NCI-H82 treated with DMSO at 0.1 percent for 48 hours (cell line): ENCODE results near the gene UNC5A.

Experiments
- DNase-seq: peaks from one replicate; lab custom pipeline; 2025; ENCODE audit not compliant: unreplicated experiment; lab: John Stamatoyannopoulos, UW

The UNC5A gene

GRCh38 chr5:176921714-176922113, 111.4 kb downstream of the UNC5A start:
- DNase-seq, result no peak

GRCh38 chr5:176922817-176923216, 112.5 kb downstream of the UNC5A start:
- no peak for DNase-seq

- no peak for DNase-seq
Measured at GRCh38 chr5:176927562-176927961, 117.2 kb downstream of the UNC5A start.

DNA sequence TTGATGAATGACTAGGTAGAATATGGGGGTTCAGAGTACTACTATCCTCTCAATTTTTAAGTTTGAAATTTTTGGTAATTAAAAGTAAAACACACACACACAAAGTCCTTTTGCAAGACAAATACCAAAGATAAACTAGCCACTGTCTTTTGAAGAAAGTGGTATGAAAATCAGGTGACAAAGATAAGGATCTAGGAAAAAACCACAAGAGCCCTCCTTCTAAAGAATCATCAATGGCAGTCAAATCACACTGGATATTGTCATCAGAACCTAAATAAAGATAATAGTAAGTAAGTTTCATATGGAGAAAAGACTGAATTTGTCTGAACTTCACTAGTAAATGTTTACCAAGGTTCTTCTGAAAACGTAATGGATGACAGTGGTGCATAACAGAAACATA, 119.3 kb downstream of the UNC5A start:
- DNase-seq, result no peak
